Superior temporal gyrus (tissue), 1 donor: ENCODE results near the gene BPIFB3.

ENCODE experiments used
- DNase-seq: peaks from one replicate; pipeline ENCODE4 v3.0.0-alpha.2; 2016; ENCODE audit errors: extremely low spot score

Gene BPIFB3

GRCh38 chr20:33015700-33016580, 37.8 kb upstream of the BPIFB3 start:
- DNase-seq: no peak

GRCh38 chr20:33016581-33017109, 37.1 kb upstream of the BPIFB3 start:
- no peak for DNase-seq

GRCh38 chr20:33017542-33017941, 36.2 kb upstream of the BPIFB3 start:
- no peak for DNase-seq

- no peak for DNase-seq
These were observed 35.4 kb upstream of the BPIFB3 start for GRCh38 chr20:33018169-33018931.

GRCh38 chr20:33019465-33020277, 34.0 kb upstream of the BPIFB3 start:
- no peak for DNase-seq

GRCh38 chr20:33020278-33021161, 33.2 kb upstream of the BPIFB3 start:
- DNase-seq: no peak

- DNase-seq: no peak
These were observed 31.8 kb upstream of the BPIFB3 start for GRCh38 chr20:33021879-33022278.

- no peak for DNase-seq
These were observed 31.4 kb upstream of the BPIFB3 start for GRCh38 chr20:33022289-33022688.

- no peak for DNase-seq
These were observed 30.8 kb upstream of the BPIFB3 start for GRCh38 chr20:33022694-33023438.

GRCh38 chr20:33023439-33024242, 30.1 kb upstream of the BPIFB3 start:
- DNase-seq: no peak

GRCh38 chr20:33024243-33024560, 29.5 kb upstream of the BPIFB3 start:
- DNase-seq: no peak

GRCh38 chr20:33024609-33025317, 28.9 kb upstream of the BPIFB3 start:
- no peak for DNase-seq

GRCh38 chr20:33025318-33025876, 28.3 kb upstream of the BPIFB3 start:
- no peak for DNase-seq

GRCh38 chr20:33026072-33026778, 27.5 kb upstream of the BPIFB3 start:
- no peak for DNase-seq

- DNase-seq: no peak
These were observed 26.6 kb upstream of the BPIFB3 start for GRCh38 chr20:33026779-33027759.
